Measurements from ENCODE around the gene CHI3L1. TPM values are rescaled to one million over a fixed set of nuclear protein-coding genes. Genes with fewer than 3 reads are reported as not detected.

Gene CHI3L1
- total and polyA plus RNA-seq, 10 of the 15 experiments (the other 5 are each of a cell fraction or from before 2014, with no cell fraction given) = 0.10 to 1.7 (median 0.39) TPM

GRCh38 chr1:203138066-203138465, 48.4 kb downstream of the CHI3L1 start:
- Histone ChIP-seq H3K27ac (ENCODE audit: control insufficient read depth, insufficient read depth) (no peak overlapping the region), H3K27me3 (replicated peaks in 1 of 2; ENCODE audit: control insufficient read depth in 2 of 2, insufficient read depth in 2 of 2, low read length in 1 of 2) (peaks cover 7 to 9% of the 10 kb centered on the region in 2 experiments; a peak in 3 of 4 replicates), H3K9me3 (replicated peaks; ENCODE audit: control insufficient read depth, insufficient read depth, low read length) (no peaks in the 10 kb centered on the region), H3K79me2 (ENCODE audit: control insufficient read depth, insufficient read depth, low read length) (no peaks in the 10 kb centered on the region), H3K9ac (ENCODE audit: control insufficient read depth, insufficient read depth, low read length) (no peak overlapping the region), H2AFZ (ENCODE audit: control insufficient read depth, low read depth, low read length) (no peak overlapping the region), H3K4me3 (no peak overlapping the region), H3K36me3 (ENCODE audit: control insufficient read depth in 2 of 2, insufficient read depth in 2 of 2, low read length in 1 of 2) (no peaks in the 10 kb centered on the region), H4K20me1 (ENCODE audit: control insufficient read depth, insufficient read depth) (no peaks in the 10 kb centered on the region), H3K4me1 (ENCODE audit: control insufficient read depth, insufficient read depth, low read length) (no peaks in the 10 kb centered on the region), H3K4me2 (ENCODE audit: control insufficient read depth, insufficient read depth) (no peak overlapping the region)
- WGBS (ENCODE audit: insufficient coverage, insufficient replicate concordance, low lambda C conversion rate, missing lambda C conversion rate) = 30% methylated on average over 3 of the region's 3 CpGs
- DNase-seq (ENCODE audit: low read depth, low spot score) = no peak
- in situ Hi-C loops (cut with MboI) = no loop called here
- BruUV-seq (replicated peaks) = no TSS peak
- intact Hi-C loops (cut with micrococcal nuclease; ENCODE audit: unreplicated experiment) = no loop called here
- no peak for FAIRE-seq
- ChIA-PET RAD21 (ENCODE audit: unreplicated experiment) (no interaction called here), SMC1A (ENCODE audit: uncharacterized antibody, unreplicated experiment) (no interaction called here), CTCF (no interaction called here), POLR2A (no interaction called here)
- no peak for ATAC-seq
- TF ChIP-seq BRCA1 (IDR thresholded peaks at IDR 0.05; ENCODE audit: low read depth, low read length) (no peak), MAX (IDR thresholded peaks at IDR 0.05; ENCODE audit: low read depth, low read length) (no peak), SREBF1 (IDR thresholded peaks at IDR 0.05; ENCODE audit: low read length) (no peak), TCF7 (IDR thresholded peaks at IDR 0.05; ENCODE audit: borderline replicate concordance) (no peak), NR2F1 (conservative IDR thresholded peaks at IDR 0.05) (no peak), RCOR1 (conservative IDR thresholded peaks at IDR 0.05; ENCODE audit: low read depth, low read length) (no peak), ESRRA (IDR thresholded peaks at IDR 0.05; ENCODE audit: low read length) (no peak), IKZF2 (IDR thresholded peaks at IDR 0.05) (no peak), SMAD1 (IDR thresholded peaks at IDR 0.05; ENCODE audit: low read depth, partially characterized antibody) (no peak), NKRF (conservative IDR thresholded peaks at IDR 0.05) (no peak), IRF4 (IDR thresholded peaks at IDR 0.05; ENCODE audit: low read depth, low read length) (no peak), SPI1 (IDR thresholded peaks at IDR 0.05; ENCODE audit: borderline replicate concordance, insufficient read depth, low read depth, low read length) (no peak), CREM (IDR thresholded peaks at IDR 0.05; ENCODE audit: low read depth) (no peak), NR2C2 (IDR thresholded peaks at IDR 0.05; ENCODE audit: borderline replicate concordance, control insufficient read depth, insufficient read length, low read depth) (no peak)
- TF ChIP-seq, protein P1, sequence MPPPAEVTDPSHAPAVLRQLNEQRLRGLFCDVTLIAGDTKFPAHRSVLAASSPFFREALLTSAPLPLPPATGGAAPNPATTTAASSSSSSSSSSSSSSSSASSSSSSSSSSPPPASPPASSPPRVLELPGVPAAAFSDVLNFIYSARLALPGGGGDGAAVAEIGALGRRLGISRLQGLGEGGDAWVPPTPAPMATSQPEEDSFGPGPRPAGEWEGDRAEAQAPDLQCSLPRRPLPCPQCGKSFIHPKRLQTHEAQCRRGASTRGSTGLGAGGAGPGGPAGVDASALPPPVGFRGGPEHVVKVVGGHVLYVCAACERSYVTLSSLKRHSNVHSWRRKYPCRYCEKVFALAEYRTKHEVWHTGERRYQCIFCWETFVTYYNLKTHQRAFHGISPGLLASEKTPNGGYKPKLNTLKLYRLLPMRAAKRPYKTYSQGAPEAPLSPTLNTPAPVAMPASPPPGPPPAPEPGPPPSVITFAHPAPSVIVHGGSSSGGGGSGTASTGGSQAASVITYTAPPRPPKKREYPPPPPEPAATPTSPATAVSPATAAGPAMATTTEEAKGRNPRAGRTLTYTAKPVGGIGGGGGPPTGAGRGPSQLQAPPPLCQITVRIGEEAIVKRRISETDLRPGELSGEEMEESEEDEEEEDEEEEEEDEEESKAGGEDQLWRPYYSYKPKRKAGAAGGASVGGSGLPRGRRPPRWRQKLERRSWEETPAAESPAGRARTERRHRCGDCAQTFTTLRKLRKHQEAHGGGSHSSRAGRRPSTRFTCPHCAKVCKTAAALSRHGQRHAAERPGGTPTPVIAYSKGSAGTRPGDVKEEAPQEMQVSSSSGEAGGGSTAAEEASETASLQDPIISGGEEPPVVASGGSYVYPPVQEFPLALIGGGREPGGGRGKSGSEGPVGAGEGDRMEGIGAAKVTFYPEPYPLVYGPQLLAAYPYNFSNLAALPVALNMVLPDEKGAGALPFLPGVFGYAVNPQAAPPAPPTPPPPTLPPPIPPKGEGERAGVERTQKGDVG (CRISPR knock-in tag; IDR thresholded peaks at IDR 0.05) = no peak
- TF ChIP-seq, protein P2, sequence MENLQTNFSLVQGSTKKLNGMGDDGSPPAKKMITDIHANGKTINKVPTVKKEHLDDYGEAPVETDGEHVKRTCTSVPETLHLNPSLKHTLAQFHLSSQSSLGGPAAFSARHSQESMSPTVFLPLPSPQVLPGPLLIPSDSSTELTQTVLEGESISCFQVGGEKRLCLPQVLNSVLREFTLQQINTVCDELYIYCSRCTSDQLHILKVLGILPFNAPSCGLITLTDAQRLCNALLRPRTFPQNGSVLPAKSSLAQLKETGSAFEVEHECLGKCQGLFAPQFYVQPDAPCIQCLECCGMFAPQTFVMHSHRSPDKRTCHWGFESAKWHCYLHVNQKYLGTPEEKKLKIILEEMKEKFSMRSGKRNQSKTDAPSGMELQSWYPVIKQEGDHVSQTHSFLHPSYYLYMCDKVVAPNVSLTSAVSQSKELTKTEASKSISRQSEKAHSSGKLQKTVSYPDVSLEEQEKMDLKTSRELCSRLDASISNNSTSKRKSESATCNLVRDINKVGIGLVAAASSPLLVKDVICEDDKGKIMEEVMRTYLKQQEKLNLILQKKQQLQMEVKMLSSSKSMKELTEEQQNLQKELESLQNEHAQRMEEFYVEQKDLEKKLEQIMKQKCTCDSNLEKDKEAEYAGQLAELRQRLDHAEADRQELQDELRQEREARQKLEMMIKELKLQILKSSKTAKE (IDR thresholded peaks at IDR 0.05; ENCODE audit: low read depth, poor library complexity, severe bottlenecking) = no peak

All from GM12878 (cell line).